ENCODE results near the gene PLEKHA4.

- TF ChIP-seq, protein P1, sequence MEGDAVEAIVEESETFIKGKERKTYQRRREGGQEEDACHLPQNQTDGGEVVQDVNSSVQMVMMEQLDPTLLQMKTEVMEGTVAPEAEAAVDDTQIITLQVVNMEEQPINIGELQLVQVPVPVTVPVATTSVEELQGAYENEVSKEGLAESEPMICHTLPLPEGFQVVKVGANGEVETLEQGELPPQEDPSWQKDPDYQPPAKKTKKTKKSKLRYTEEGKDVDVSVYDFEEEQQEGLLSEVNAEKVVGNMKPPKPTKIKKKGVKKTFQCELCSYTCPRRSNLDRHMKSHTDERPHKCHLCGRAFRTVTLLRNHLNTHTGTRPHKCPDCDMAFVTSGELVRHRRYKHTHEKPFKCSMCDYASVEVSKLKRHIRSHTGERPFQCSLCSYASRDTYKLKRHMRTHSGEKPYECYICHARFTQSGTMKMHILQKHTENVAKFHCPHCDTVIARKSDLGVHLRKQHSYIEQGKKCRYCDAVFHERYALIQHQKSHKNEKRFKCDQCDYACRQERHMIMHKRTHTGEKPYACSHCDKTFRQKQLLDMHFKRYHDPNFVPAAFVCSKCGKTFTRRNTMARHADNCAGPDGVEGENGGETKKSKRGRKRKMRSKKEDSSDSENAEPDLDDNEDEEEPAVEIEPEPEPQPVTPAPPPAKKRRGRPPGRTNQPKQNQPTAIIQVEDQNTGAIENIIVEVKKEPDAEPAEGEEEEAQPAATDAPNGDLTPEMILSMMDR (IDR thresholded peaks at IDR 0.05) = no peak
- no peak; the same call in 1 of the 2 replicates for TF ChIP-seq POLR2AphosphoS5 (IDR thresholded peaks at IDR 0.05; ENCODE audit: low read depth, low read length)
- no peak for TF ChIP-seq REST (IDR thresholded peaks at IDR 0.05; ENCODE audit: insufficient read depth in 1 of 2, low read depth in 2 of 2, low read length in 1 of 2)
- peak; percentile 94; the same call in 1 of the 2 replicates for TF ChIP-seq SIN3A (IDR thresholded peaks at IDR 0.05; ENCODE audit: borderline replicate concordance, insufficient read depth, low read depth, low read length)
Measured at GRCh38 chr19:48812094-48812929, 56.1 kb downstream of the PLEKHA4 start.
